NCI-H1092 (cell line): ENCODE measurements around the gene MGLL.
"Not testable (repeated sequence)": the region's sequence is repeated elsewhere in the genome, so short reads cannot be mapped to it uniquely, and the experiment has no call there.

ENCODE experiments used
- DNase-seq: peaks from one replicate; lab custom pipeline; 2025; lab: John Stamatoyannopoulos, UW

The MGLL gene

DNA sequence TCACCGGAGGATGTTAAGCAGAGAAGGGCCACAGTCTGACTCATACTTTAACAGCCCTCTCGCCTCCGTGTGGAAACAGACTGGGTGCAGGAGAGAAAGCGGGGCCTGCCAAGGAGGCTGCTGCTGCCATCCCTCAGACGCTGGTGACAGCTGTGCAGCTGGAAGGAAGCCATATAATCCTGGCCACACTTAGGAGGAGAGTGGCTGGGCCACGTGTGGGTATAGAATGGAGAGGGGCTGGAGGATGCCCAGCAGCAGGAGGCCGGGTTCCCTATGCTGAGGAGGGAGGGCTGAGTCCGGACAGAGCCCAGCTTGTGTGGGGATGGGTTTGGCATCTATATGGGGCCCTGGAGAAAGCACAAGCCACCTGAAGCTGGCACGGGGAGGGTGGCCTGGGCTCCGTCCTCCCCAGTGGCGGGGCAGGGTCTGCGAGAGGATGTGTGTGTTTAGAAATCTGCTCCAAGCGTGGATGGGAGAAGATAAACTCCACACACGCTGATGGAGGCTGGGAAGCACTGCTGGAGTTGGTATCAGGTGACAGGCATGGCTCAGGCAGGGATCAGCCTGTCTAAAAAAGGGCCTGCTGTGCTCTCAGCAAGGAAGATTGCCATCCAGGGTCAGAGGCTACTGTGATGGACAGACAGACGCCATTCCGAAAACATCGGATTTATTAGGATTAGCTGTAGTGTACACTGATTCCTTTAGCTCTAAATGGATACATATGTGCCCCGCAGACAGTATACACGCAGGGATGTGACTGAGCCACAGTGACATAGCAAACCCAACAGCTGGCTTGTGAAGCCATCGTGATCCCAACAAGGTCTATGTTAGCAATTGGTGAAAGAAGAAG is 133.7 kb downstream of the MGLL start:
- peak; percentile 69 for DNase-seq

DNA sequence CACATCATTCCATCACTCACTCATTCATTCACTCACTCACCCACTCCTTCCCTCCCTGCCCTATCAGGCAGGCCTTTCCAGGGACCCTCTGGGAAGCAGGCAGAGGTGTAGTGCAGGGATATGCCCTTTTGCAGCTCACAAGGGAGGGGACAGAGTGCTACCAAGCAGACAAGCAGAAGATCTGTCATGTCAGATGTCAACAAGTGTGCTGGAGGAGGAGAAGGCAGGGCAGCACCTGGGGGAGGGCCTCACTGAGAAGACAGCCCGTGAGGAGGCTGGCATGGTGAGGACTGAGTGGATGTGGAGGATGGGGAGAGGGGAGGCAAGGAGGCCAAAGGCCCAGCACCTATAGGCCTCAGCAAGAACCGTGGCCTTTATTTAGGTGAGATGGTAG is 134.3 kb downstream of the MGLL start:
- DNase-seq = no peak

DNA sequence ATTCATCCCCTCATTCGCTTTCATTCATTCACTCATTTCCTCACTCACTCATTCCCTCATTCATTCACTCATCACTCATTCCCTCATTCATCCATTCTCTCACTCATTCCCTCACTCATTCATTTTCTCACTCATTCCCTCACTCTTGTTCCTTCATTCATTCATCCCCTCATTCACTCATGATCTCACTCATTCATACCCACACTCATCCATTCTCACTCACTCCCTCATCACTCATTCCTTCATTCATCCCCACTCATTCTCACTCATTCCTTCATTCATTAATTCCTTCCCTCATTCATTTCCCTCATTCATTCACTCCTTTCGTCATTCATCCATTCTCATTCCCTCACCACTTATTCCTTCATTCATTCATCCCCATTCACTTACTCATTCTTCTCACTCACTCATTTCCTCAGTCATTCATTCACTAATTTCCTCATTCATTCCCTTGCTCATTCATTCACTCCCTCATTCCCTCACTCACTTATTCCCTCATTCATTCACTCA is 135.0 kb downstream of the MGLL start:
- no peak for DNase-seq

DNA sequence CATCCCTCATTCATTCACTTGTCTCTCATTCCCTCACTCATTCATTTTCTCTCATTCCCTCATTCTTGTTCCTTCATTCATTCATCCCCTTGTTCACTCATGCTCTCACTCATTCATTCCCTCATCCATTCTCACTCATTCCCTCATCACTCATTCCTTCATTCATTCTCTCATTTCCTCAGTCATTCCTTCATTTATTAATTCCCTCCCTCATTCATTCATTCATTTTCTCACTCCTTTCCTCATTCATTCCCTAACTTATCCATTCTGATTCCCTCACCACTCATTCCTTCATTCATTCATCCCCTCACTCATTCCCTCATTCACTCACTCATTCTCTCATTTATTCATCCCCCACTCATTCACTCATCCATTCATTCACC is 135.8 kb downstream of the MGLL start:
- DNase-seq = no peak

DNA sequence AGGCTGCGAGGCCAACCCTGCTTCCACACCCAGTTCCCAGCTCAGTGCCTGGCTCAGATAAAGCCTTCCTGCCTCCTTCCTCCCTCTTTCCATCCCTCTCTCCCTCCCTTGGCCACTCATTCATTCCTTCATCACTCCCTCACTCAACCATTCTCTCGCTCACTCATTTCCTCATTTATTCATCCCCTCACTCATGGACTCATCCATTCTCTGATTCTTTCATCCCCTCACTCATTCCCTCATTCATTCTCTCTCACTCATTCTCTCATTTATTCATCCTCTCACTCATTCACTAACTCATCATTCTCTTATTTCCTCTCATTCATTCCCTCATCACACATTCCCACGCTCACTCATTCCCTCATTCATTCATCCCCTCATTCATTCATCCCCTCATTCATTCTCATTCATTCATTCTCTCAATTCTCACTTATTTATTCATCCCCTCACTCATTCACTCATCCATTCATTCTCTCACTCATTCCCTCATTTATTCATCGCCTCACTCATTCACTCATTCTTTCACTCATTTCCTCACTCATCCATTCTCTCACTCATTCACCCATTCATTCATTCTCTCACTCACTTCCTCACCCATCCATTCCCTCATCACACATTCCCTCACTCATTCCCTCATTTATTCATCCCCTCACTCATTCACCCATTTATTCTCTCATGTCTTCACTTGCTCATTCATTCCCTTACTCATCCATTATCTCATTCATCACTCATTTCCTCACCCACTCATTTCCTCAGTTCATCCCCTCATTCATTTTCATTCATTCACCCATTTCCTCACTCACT is 136.4 kb downstream of the MGLL start:
- DNase-seq = no peak

DNA sequence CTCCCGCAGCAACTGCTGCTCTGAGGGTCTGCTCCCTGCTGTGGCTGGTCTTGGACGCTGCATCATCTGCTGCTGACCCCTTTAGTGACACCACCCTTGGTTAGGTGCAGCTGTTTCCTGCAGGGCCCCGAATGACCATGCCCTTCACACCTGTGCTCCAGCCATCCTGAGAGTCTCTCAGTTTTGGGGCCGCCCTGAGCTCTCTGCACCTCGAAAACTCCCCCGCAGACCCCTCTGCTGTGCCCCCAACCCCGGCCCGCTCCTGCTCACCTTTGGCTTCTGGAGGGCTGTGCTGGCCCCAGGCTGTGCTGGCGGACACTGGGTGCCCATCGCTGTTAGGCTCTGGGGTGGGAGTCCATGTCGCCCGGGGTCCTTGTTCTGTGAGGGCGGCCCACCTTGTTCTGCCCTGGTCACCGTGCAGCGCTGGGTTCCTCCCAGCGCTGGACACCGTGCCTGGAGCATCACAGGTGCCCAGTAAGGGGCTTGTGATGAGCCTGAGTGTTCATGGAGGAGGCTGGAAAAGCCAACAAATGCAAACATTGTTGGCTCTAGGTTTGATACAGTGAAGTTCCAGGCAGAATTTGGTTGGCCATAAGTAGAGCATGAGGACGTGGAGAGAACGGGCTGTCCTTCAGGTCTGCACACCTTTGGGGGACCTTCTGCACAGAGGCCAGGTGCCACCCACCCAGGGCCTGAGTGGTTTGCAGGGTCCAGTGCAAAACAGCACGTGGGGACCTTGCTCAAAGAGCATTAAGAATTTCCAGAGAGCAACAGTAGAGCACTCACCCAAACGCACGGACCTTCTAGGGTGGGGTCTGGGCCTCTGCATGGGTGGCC is 137.2 kb downstream of the MGLL start:
- no peak for DNase-seq

- no peak for DNase-seq
These were observed 139.8 kb downstream of the MGLL start for GRCh38 chr3:127682561-127682960.

- DNase-seq = not testable (repeated sequence)
These were observed 140.2 kb downstream of the MGLL start for GRCh38 chr3:127682175-127682554.

GRCh38 chr3:127680798-127681221 is 141.5 kb downstream of the MGLL start:
- no peak for DNase-seq

DNA sequence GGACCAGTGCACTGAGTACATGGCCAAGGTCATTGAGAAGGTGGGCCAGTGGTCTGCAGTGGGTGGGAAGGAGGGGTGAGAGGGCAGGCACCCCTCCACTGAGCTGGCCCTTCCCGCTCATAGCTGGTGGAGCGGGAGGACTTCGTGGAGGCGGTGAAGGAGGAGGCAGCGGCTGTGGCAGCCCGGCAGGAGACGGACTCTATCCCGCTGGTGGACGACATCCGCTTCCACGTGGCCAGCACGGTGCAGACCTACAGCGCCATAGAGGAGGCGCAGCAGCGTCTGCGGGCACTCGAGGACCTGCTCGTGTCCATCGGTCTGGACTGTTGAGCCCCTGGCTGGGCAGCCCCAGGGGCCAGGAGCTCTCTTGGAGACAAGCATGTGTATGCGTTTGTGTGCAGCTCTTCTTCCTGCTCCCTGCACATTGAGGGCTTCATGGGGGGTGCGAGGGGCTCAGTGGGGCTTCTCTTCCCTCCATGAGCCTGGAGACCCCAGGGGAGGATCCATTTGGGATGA is 142.1 kb downstream of the MGLL start:
- no peak for DNase-seq

DNA sequence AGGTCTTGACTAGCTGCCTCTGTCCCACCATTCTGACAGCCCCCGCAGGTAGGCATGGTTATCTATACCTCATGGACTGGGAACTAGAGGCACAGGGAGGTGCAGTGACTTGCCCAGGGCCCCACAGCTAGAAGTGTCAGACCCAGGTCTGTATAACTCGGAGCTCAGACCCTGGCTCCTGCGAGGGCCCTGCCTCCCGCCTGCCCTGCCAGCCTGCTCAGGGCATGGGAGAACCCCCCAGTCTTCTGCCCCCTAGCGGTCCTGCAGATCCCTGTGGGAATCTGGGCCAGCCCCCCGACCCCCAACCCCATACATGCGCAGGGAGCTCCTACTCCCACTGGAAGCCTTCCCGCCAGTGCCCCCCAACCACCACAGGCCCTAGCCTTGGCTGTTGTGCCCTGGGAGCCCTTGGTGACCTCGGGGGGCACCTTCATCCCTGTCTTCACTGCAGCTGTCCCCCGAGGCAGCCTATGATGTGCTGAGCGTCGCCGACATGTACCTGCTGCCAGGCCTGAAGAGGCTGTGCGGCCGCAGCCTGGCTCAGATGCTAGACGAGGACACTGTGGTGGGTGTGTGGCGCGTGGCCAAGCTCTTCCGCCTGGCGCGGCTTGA is 142.7 kb downstream of the MGLL start:
- no peak for DNase-seq

DNA sequence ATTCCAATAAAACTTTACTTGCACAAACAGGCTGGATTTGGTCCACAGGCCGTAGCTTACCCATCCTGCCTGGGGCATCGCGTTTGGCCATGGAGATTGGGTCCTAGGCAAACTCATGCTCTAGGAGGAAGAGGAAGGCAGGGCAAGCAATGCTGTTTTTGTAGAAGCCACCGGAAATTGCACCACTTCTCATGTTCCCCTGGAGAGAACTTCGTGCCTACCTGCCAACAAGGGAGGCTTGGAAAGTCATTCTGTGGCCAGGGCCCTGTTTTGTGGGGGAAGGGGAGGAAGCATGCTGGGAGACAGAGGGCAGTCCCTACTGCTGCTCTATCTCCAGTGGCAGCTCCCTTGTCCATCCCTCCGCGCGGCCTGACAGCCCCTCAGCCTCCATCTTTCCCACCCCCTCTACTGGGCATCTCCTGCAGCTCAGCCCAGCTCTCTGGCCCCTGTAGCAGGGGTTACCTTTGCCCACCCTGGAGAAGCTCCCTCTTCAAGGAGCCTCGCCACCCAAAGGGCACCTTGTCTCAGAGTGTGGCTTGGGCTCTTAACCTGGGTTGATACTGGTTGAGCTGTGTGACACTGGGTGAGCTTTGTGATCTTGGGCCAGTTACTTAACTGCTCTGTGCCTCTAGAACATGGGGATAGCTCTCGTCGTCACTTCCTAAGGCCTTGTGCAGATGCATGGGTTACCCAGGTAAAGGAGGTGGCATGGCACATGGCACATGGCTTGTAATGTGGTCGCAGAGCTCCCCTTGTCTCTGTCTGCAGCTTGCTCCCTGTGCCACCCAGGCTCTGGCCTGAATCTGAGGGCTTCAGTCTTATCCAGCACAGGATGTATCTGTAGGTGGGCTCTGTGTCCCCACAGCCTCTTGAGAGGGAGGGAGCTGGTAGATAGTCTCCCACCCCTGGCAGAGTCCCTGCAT is 143.4 kb downstream of the MGLL start:
- no peak for DNase-seq

DNA sequence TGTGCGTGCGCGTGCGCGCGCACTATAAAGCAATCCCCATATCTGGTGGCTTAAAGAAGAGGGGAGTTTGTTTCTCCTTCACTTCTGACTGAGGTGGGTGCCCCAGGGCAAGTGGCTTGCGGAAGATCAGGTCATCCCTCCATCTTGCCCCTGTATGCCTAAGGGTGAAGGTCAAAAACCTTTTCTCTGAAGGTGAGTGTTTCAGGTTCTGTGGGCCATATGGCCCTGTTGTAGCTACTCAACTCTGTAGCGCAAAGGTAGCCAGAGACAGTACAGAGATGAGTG is 144.1 kb downstream of the MGLL start:
- DNase-seq = no peak

DNA sequence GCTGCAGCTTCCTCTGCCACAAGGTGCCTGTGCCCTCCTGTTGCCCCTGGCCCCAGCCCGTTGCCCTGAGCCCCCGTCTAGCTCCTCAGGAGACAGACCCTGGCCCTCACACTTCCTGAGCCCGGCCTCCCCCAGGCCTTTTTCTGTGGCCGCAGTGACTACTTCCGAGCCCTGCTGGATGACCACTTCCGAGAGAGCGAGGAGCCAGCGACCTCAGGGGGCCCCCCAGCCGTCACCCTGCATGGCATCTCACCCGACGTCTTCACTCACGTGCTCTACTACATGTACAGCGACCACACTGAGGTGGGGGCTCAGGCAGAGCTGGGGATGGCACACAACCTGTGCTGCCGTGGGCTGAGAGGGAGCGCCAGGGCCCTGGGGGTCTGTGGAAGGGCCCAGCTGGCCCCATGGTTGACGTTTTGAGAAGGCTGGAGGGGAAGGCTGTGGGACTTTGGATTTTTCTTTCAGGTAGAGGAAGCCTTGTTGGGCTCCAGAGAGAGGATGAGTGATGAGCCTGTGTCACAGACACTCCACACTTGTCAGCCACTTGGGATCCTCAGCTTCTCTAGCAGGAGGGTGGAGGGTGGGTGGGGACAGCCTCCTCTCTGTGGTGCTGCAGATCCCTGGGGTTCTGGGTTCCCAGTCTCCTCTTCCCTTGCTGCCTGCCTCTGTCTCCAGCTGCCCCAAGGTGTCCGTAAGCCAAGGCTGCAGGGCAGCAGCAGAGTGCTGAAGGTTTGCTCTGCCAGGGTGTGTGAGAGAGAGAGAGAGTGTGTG is 144.6 kb downstream of the MGLL start:
- no peak for DNase-seq

DNA sequence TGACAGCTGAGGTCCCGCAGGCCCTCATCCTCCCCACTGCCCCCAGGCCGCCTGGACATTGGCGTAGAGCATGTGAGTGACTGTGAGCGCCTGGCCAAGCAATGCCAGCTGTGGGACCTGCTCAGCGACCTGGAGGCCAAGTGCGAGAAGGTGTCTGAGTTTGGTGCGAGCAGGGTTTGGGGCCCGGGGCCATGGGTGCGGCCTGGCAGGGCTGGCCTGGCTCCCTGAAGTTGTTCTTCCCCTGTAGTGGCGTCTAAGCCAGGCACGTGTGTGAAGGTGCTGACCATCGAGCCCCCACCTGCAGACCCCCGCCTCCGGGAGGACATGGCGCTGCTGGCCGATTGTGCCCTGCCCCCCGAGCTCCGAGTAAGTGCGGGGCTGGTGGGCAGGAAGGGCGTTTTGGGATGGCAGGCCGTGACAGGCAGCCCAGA is 145.4 kb downstream of the MGLL start:
- DNase-seq = no peak

DNA sequence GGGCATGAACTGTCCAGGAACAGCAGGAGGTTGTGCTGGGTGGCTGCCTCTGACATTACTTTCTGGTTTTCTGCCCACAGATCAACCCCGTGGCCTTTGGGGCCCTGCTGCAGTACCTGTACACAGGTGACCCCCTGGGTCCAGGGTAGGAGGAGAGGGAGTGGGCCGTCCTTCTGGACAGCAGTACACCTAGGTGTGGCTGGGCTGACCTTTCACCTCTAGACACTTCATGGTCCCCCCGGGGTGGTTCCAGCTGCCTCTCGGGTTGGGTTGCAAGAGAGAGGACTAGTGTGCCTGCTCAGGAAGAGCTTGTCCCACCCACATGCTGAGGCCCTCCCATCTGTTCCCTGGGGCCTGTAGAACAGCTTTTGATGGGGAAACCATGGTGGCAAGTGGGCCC is 145.9 kb downstream of the MGLL start:
- no peak for DNase-seq

GRCh38 chr3:127675651-127676391 is 146.5 kb downstream of the MGLL start:
- DNase-seq = no peak

- no peak for DNase-seq
These were observed 147.5 kb downstream of the MGLL start for GRCh38 chr3:127674790-127675189.

DNA sequence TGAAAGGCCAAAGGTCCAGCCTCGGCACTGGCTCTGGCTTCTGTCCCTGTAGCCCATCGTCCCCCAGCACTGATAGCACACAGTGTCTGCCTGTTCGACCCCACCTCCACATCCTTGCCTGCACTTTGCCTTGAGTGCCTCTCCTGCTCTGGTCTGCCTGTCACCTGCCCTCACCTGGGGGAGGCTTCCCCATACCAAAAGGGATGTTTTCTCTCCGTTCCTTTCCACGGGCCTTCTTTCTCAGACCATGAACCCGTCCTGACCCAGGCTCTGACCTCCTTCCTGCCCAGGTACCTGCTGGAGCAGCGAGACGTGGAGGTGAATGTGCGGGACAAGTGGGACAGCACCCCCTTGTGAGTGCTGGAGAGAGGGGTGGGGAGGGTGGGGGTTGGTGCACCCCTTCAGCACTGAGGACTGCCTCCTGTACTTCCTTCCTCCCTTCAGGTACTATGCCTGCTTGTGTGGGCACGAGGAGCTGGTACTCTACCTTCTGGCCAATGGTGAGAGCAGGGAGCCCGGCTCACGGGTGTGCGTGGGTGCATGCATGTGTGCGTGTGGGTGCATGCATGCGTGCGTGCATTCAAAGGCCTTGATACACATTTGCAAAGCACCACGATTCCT is 148.1 kb downstream of the MGLL start:
- no peak for DNase-seq
